GM12878 (cell line): ENCODE measurements around the gene PRRC2C. TPM values are rescaled to one million over a fixed set of nuclear protein-coding genes. Genes with fewer than 3 reads are reported as not detected.

Source experiments
- BRCA1 ChIP-seq: IDR thresholded peaks from 2 replicates; pipeline ENCODE4 v1.6.1; 2011; ENCODE audit warnings: low read depth, low read length, improper control_type of control experiment
- CHD4 ChIP-seq: fragments of 200-600 bp; sonication (generic); IDR thresholded peaks from 2 replicates; pipeline ENCODE4 v1.6.1; 2016; ENCODE audit warnings: mild to moderate bottlenecking
- HDAC6 ChIP-seq: fragments of 200-600 bp; sonication (generic); IDR thresholded peaks from one replicate; pipeline ENCODE4 v1.8.0; 2017; ENCODE audit warnings: antibody characterized with exemption; ENCODE audit not compliant: unreplicated experiment
- KAT2A ChIP-seq: conservative IDR thresholded peaks from 2 replicates; pipeline ENCODE4 v1.6.1; 2011; ENCODE audit warnings: low read depth, low read length; ENCODE audit not compliant: control insufficient read depth
- LARP7 ChIP-seq: fragments of 450-650 bp; IDR thresholded peaks from 2 replicates; pipeline ENCODE4 v1.6.1; 2017; ENCODE audit warnings: mild to moderate bottlenecking
- MTA2 ChIP-seq: fragments of 450-650 bp; IDR thresholded peaks from 2 replicates; pipeline ENCODE4 v1.6.1; 2016; ENCODE audit warnings: low read depth, mild to moderate bottlenecking, moderate library complexity
- MXI1 ChIP-seq: fragments of 150-350 bp; IDR thresholded peaks from 2 replicates; pipeline ENCODE4 v1.6.1; 2011; ENCODE audit warnings: low read depth, mild to moderate bottlenecking, inconsistent platforms, low read length, improper control_type of control experiment
- MYB ChIP-seq: fragments of 150-350 bp; IDR thresholded peaks from 2 replicates; pipeline ENCODE4 v1.6.1; 2014; ENCODE audit warnings: mild to moderate bottlenecking, low read depth, low read length, borderline replicate concordance
- SMAD5 ChIP-seq: IDR thresholded peaks from 2 replicates; pipeline ENCODE4 v1.6.1; 2016; ENCODE audit warnings: antibody characterized with exemption, low read depth
- SPI1 ChIP-seq: IDR thresholded peaks from 2 replicates; pipeline ENCODE4 v1.6.1; 2011; ENCODE audit warnings: low read depth, mild to moderate bottlenecking, low read length, moderate library complexity, borderline replicate concordance; ENCODE audit not compliant: insufficient read depth
- TCF12 ChIP-seq: IDR thresholded peaks from 2 replicates; pipeline ENCODE4 v1.6.1; 2011; ENCODE audit warnings: low read depth, mild to moderate bottlenecking, low read length
- YY1 ChIP-seq: IDR thresholded peaks from 2 replicates; pipeline ENCODE4 v1.6.1; 2011; ENCODE audit warnings: low read depth, mild to moderate bottlenecking, low read length
- ZNF207 ChIP-seq: fragments of 450-650 bp; IDR thresholded peaks from 2 replicates; pipeline ENCODE4 v1.6.1; 2014; ENCODE audit warnings: antibody characterized with exemption, mild to moderate bottlenecking, borderline replicate concordance
- polyA plus RNA-seq, 11 experiments: library from polyadenylated mRNA; depleted of rRNA in 4 of 11; unstranded in 6 of 11; stranded (reverse) in 5 of 11; fragments of >200 nt; fragmentation: Nextera tagmentation in 4 of 11; fragmentation: Illumina TruSeq in 1 of 11; extraction: Ambion mirVana in 4 of 11; extraction: Trizol in 1 of 11; gene quantifications; 1 replicate in 1 of 11; 2 replicates in 10 of 11; pipeline versions ENCODE4 v1.2.1 to v1.2.3, GENCODE V29; 2011 to 2016; ENCODE audit warnings: inconsistent platforms in 2 of 11, missing spikeins in 2 of 11, low read depth in 1 of 11
- total RNA-seq, 4 experiments: library from RNA; depleted of rRNA in 3 of 4; stranded (reverse); fragments of >200 nt in 3 of 4; fragmentation: Illumina TruSeq in 1 of 4; extraction: Trizol in 1 of 4; gene quantifications; 2 replicates each; pipeline versions ENCODE4 v1.2.1 to v1.2.3, GENCODE V29; 2013 to 2021
- TF ChIP-seq, protein P1 (sequence below): IDR thresholded peaks from 2 replicates; pipeline ENCODE4 v1.6.1; 2012; ENCODE audit warnings: mild to moderate bottlenecking, low read depth, low read length
- TF ChIP-seq, protein P2 (sequence below): fragments of 450-650 bp; formaldehyde crosslinking; IDR thresholded peaks from 2 replicates; pipeline ENCODE4 v1.5.0; 2022; ENCODE audit warnings: mild to moderate bottlenecking, missing genetic modification characterization
- TF ChIP-seq, protein P3 (sequence below): IDR thresholded peaks from 2 replicates; pipeline ENCODE4 v1.6.1; 2012; ENCODE audit warnings: low read depth, low read length, improper control_type of control experiment
- TF ChIP-seq, protein P4 (sequence below): fragments of 450-650 bp; IDR thresholded peaks from 2 replicates; pipeline ENCODE4 v1.6.1; 2016; ENCODE audit warnings: mild to moderate bottlenecking

PRRC2C gene
- total and polyA plus RNA-seq, 10 of the 15 experiments (the other 5 are each of a cell fraction or from before 2014, with no cell fraction given), result 53.4 to 182 (median 91.8) TPM

DNA sequence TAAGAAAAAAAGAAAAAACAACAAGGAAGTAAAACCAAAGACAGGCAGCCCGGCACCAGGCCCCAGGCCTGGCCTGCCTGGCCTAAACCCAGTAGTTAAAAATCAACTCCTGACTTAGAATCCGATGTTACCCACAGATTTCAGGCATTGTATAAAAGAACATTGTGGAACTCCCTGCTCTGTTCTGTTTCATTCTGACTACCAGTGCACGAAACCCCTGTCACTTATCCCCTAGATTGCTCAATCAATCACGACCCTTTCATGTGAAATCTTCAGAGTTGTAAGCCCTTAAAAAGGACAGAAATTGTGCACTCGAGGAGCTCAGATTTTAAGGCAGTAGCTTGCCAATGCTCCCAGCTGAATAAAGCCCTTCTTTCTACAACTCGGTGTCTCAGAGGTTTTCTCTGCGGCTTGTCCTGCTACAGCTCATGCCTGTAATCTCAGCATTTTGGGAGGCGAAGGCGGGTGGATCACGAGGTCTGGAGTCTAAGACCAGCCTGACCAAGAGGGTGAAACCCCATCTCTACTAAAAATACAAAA lies 121.1 kb downstream of the PRRC2C start (continued):
- TF ChIP-seq, protein P1, sequence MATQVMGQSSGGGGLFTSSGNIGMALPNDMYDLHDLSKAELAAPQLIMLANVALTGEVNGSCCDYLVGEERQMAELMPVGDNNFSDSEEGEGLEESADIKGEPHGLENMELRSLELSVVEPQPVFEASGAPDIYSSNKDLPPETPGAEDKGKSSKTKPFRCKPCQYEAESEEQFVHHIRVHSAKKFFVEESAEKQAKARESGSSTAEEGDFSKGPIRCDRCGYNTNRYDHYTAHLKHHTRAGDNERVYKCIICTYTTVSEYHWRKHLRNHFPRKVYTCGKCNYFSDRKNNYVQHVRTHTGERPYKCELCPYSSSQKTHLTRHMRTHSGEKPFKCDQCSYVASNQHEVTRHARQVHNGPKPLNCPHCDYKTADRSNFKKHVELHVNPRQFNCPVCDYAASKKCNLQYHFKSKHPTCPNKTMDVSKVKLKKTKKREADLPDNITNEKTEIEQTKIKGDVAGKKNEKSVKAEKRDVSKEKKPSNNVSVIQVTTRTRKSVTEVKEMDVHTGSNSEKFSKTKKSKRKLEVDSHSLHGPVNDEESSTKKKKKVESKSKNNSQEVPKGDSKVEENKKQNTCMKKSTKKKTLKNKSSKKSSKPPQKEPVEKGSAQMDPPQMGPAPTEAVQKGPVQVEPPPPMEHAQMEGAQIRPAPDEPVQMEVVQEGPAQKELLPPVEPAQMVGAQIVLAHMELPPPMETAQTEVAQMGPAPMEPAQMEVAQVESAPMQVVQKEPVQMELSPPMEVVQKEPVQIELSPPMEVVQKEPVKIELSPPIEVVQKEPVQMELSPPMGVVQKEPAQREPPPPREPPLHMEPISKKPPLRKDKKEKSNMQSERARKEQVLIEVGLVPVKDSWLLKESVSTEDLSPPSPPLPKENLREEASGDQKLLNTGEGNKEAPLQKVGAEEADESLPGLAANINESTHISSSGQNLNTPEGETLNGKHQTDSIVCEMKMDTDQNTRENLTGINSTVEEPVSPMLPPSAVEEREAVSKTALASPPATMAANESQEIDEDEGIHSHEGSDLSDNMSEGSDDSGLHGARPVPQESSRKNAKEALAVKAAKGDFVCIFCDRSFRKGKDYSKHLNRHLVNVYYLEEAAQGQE, result no peak
- TF ChIP-seq KAT2A, result no peak
- no peak for TF ChIP-seq SPI1
- no peak for TF ChIP-seq BRCA1
- TF ChIP-seq, protein P2, sequence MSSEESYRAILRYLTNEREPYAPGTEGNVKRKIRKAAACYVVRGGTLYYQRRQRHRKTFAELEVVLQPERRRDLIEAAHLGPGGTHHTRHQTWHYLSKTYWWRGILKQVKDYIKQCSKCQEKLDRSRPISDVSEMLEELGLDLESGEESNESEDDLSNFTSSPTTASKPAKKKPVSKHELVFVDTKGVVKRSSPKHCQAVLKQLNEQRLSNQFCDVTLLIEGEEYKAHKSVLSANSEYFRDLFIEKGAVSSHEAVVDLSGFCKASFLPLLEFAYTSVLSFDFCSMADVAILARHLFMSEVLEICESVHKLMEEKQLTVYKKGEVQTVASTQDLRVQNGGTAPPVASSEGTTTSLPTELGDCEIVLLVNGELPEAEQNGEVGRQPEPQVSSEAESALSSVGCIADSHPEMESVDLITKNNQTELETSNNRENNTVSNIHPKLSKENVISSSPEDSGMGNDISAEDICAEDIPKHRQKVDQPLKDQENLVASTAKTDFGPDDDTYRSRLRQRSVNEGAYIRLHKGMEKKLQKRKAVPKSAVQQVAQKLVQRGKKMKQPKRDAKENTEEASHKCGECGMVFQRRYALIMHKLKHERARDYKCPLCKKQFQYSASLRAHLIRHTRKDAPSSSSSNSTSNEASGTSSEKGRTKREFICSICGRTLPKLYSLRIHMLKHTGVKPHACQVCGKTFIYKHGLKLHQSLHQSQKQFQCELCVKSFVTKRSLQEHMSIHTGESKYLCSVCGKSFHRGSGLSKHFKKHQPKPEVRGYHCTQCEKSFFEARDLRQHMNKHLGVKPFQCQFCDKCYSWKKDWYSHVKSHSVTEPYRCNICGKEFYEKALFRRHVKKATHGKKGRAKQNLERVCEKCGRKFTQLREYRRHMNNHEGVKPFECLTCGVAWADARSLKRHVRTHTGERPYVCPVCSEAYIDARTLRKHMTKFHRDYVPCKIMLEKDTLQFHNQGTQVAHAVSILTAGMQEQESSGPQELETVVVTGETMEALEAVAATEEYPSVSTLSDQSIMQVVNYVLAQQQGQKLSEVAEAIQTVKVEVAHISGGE (CRISPR knock-in tag), result no peak
- TF ChIP-seq SMAD5, result no peak
- TF ChIP-seq ZNF207, result no peak
- TF ChIP-seq MTA2, result peak; percentile 68; the same call in 1 of the 2 replicates
- TF ChIP-seq, protein P3, sequence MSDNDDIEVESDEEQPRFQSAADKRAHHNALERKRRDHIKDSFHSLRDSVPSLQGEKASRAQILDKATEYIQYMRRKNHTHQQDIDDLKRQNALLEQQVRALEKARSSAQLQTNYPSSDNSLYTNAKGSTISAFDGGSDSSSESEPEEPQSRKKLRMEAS, result no peak
- TF ChIP-seq, protein P4, sequence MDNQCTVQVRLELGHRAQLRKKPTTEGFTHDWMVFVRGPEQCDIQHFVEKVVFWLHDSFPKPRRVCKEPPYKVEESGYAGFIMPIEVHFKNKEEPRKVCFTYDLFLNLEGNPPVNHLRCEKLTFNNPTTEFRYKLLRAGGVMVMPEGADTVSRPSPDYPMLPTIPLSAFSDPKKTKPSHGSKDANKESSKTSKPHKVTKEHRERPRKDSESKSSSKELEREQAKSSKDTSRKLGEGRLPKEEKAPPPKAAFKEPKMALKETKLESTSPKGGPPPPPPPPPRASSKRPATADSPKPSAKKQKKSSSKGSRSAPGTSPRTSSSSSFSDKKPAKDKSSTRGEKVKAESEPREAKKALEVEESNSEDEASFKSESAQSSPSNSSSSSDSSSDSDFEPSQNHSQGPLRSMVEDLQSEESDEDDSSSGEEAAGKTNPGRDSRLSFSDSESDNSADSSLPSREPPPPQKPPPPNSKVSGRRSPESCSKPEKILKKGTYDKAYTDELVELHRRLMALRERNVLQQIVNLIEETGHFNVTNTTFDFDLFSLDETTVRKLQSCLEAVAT, result peak; percentile 71; the same call in 1 of the 2 replicates
- no peak for TF ChIP-seq LARP7
- TF ChIP-seq YY1, result no peak
- TF ChIP-seq TCF12, result no peak
- TF ChIP-seq HDAC6, result no peak
- no peak for TF ChIP-seq CHD4
- TF ChIP-seq MYB, result no peak
- no peak for TF ChIP-seq MXI1
